Measurements from ENCODE around the gene DMBT1.
"Not testable (repeated sequence)": the region's sequence is repeated elsewhere in the genome, so short reads cannot be mapped to it uniquely, and the experiment has no call there.

Gene DMBT1

GRCh38 chr10:122586070-122586469 is 25.5 kb downstream of the DMBT1 start:
- H2BK5ac ChIP-seq (ENCODE audit: low read length); H2BK15ac ChIP-seq (ENCODE audit: low read length); H2BK12ac ChIP-seq (ENCODE audit: low read length); H3K9me3 ChIP-seq (replicated peaks in 1 of 2; ENCODE audit: control insufficient read depth in 2 of 2, insufficient read depth in 1 of 2, low read depth in 1 of 2, low read length in 2 of 2); H3K27me3 ChIP-seq (ENCODE audit: control insufficient read depth in 3 of 3, insufficient read depth in 3 of 3, low read depth in 1 of 3, low read length in 3 of 3); H3K9ac ChIP-seq (ENCODE audit: low read depth, low read length, poor library complexity); H3K4me1 ChIP-seq (ENCODE audit: control insufficient read depth in 2 of 2, insufficient read depth in 1 of 2, low read depth in 1 of 2, low read length in 2 of 2); DNase-seq (ENCODE audit: low spot score); H4K91ac ChIP-seq (ENCODE audit: low read depth, low read length, poor library complexity); H3K23ac ChIP-seq (ENCODE audit: low read depth, low read length, poor library complexity); H2BK120ac ChIP-seq (ENCODE audit: low read depth, low read length); H3K14ac ChIP-seq (ENCODE audit: low read length); H3K36me3 ChIP-seq (replicated peaks in 1 of 2; ENCODE audit: control insufficient read depth in 2 of 2, insufficient read depth in 2 of 2, low read length in 2 of 2); H3K4me2 ChIP-seq (ENCODE audit: insufficient read depth, low read length, poor library complexity, severe bottlenecking); H4K8ac ChIP-seq (ENCODE audit: low read depth, low read length); H2AK5ac ChIP-seq (ENCODE audit: low read depth, low read length); H2AFZ ChIP-seq (ENCODE audit: low read length); H3K4ac ChIP-seq (ENCODE audit: low read length); H3K18ac ChIP-seq (ENCODE audit: low read length); H3K27ac ChIP-seq (replicated peaks; ENCODE audit: low read length); H3K4me3 ChIP-seq (ENCODE audit: low read length in 2 of 2); H3K79me1 ChIP-seq (ENCODE audit: low read depth, low read length): not testable (repeated sequence)
- WGBS, 2 donors (ENCODE audit: extremely low coverage in 2 of 2, insufficient read length in 2 of 2, insufficient replicate concordance in 1 of 2), result no CpG with 5 or more reads among the region's 7 CpGs

- Histone ChIP-seq H3K4me3 (ENCODE audit: low read length in 2 of 2) (no peak overlapping the region), H3K9me3 (replicated peaks in 1 of 2; ENCODE audit: control insufficient read depth in 2 of 2, insufficient read depth in 1 of 2, low read depth in 1 of 2, low read length in 2 of 2) (peaks cover 0 to 1% of the 10 kb centered on the region in 2 donors), H2BK15ac (ENCODE audit: low read length) (no peak overlapping the region), H3K27ac (replicated peaks; ENCODE audit: low read length) (no peak overlapping the region), H2BK120ac (ENCODE audit: low read depth, low read length) (no peak overlapping the region), H3K18ac (ENCODE audit: low read length) (no peak overlapping the region), H3K36me3 (replicated peaks in 1 of 2; ENCODE audit: control insufficient read depth in 2 of 2, insufficient read depth in 2 of 2, low read length in 2 of 2) (peaks cover 0 to 2% of the 10 kb centered on the region in 2 donors), H3K4ac (ENCODE audit: low read length) (no peak overlapping the region), H3K9ac (ENCODE audit: low read depth, low read length, poor library complexity) (no peak overlapping the region), H2BK5ac (ENCODE audit: low read length) (no peak overlapping the region), H3K27me3 (ENCODE audit: control insufficient read depth in 3 of 3, insufficient read depth in 3 of 3, low read depth in 1 of 3, low read length in 3 of 3) (peaks cover 0 to 13% (median 0%) of the 10 kb centered on the region in 3 experiments), H2BK12ac (ENCODE audit: low read length) (no peak overlapping the region), H3K79me1 (ENCODE audit: low read depth, low read length) (no peaks in the 10 kb centered on the region), H4K91ac (ENCODE audit: low read depth, low read length, poor library complexity) (no peak overlapping the region), H2AK5ac (ENCODE audit: low read depth, low read length) (no peak overlapping the region), H2AFZ (ENCODE audit: low read length) (no peak overlapping the region), H3K4me2 (ENCODE audit: insufficient read depth, low read length, poor library complexity, severe bottlenecking) (no peak overlapping the region), H3K14ac (ENCODE audit: low read length) (no peak overlapping the region), H3K23ac (ENCODE audit: low read depth, low read length, poor library complexity) (no peak overlapping the region), H4K8ac (ENCODE audit: low read depth, low read length) (no peak overlapping the region), H3K4me1 (ENCODE audit: control insufficient read depth in 2 of 2, insufficient read depth in 1 of 2, low read depth in 1 of 2, low read length in 2 of 2) (peaks cover 0 to 4% of the 10 kb centered on the region in 2 donors)
- no CpG with 5 or more reads among the region's 6 CpGs for WGBS, 2 donors (ENCODE audit: extremely low coverage in 2 of 2, insufficient read length in 2 of 2, insufficient replicate concordance in 1 of 2)
- DNase-seq (ENCODE audit: low spot score), result no peak
These were observed 26.7 kb downstream of the DMBT1 start for GRCh38 chr10:122587098-122587760.

- Histone ChIP-seq H2BK5ac (ENCODE audit: low read length) (peak overlapping the region; percentile 59), H2AK5ac (ENCODE audit: low read depth, low read length) (no peak overlapping the region), H3K4me2 (ENCODE audit: insufficient read depth, low read length, poor library complexity, severe bottlenecking) (no peak overlapping the region), H3K9ac (ENCODE audit: low read depth, low read length, poor library complexity) (peak overlapping the region; percentile 12), H3K4me1 (ENCODE audit: control insufficient read depth in 2 of 2, insufficient read depth in 1 of 2, low read depth in 1 of 2, low read length in 2 of 2) (peaks cover 0 to 4% of the 10 kb centered on the region in 2 donors), H3K27me3 (ENCODE audit: control insufficient read depth in 3 of 3, insufficient read depth in 3 of 3, low read depth in 1 of 3, low read length in 3 of 3) (peaks cover 0 to 13% (median 0%) of the 10 kb centered on the region in 3 experiments), H4K8ac (ENCODE audit: low read depth, low read length) (no peak overlapping the region), H3K36me3 (replicated peaks in 1 of 2; ENCODE audit: control insufficient read depth in 2 of 2, insufficient read depth in 2 of 2, low read length in 2 of 2) (peaks cover 0 to 2% of the 10 kb centered on the region in 2 donors), H2AFZ (ENCODE audit: low read length) (no peak overlapping the region), H3K9me3 (replicated peaks in 1 of 2; ENCODE audit: control insufficient read depth in 2 of 2, insufficient read depth in 1 of 2, low read depth in 1 of 2, low read length in 2 of 2) (peaks cover 0 to 1% of the 10 kb centered on the region in 2 donors), H3K4me3 (ENCODE audit: low read length in 2 of 2) (no peak overlapping the region), H2BK12ac (ENCODE audit: low read length) (no peak overlapping the region), H3K14ac (ENCODE audit: low read length) (peak overlapping the region; percentile 5), H3K4ac (ENCODE audit: low read length) (no peak overlapping the region), H3K27ac (replicated peaks; ENCODE audit: low read length) (no peak overlapping the region), H2BK120ac (ENCODE audit: low read depth, low read length) (no peak overlapping the region), H3K79me1 (ENCODE audit: low read depth, low read length) (no peaks in the 10 kb centered on the region), H2BK15ac (ENCODE audit: low read length) (no peak overlapping the region), H3K18ac (ENCODE audit: low read length) (peak overlapping the region; percentile 61), H4K91ac (ENCODE audit: low read depth, low read length, poor library complexity) (no peak overlapping the region), H3K23ac (ENCODE audit: low read depth, low read length, poor library complexity) (no peak overlapping the region)
- DNase-seq (ENCODE audit: low spot score), result no peak
- no CpG with 5 or more reads among the region's 3 CpGs for WGBS, 2 donors (ENCODE audit: extremely low coverage in 2 of 2, insufficient read length in 2 of 2, insufficient replicate concordance in 1 of 2)
These were observed 27.8 kb downstream of the DMBT1 start for GRCh38 chr10:122588381-122588780.

GRCh38 chr10:122590153-122590552 is 29.6 kb downstream of the DMBT1 start:
- H3K4me3 ChIP-seq (ENCODE audit: low read length in 2 of 2), result no peak overlapping the region
- no peak overlapping the region for H3K4me2 ChIP-seq (ENCODE audit: insufficient read depth, low read length, poor library complexity, severe bottlenecking)
- H3K4ac ChIP-seq (ENCODE audit: low read length), result no peak overlapping the region
- H2BK5ac ChIP-seq (ENCODE audit: low read length), result no peak overlapping the region
- no peak overlapping the region for H2BK120ac ChIP-seq (ENCODE audit: low read depth, low read length)
- DNase-seq (ENCODE audit: low spot score), result no peak
- H4K91ac ChIP-seq (ENCODE audit: low read depth, low read length, poor library complexity), result no peak overlapping the region
- H3K18ac ChIP-seq (ENCODE audit: low read length), result no peak overlapping the region
- no peaks in the 10 kb centered on the region for H3K79me1 ChIP-seq (ENCODE audit: low read depth, low read length)
- peaks cover 0 to 13% (median 0%) of the 10 kb centered on the region in 3 experiments for H3K27me3 ChIP-seq (ENCODE audit: control insufficient read depth in 3 of 3, insufficient read depth in 3 of 3, low read depth in 1 of 3, low read length in 3 of 3)
- WGBS, 2 donors (ENCODE audit: extremely low coverage in 2 of 2, insufficient read length in 2 of 2, insufficient replicate concordance in 1 of 2), result no CpG with 5 or more reads among the region's 3 CpGs
- H3K9ac ChIP-seq (ENCODE audit: low read depth, low read length, poor library complexity), result no peak overlapping the region
- H3K23ac ChIP-seq (ENCODE audit: low read depth, low read length, poor library complexity), result no peak overlapping the region
- H3K36me3 ChIP-seq (replicated peaks in 1 of 2; ENCODE audit: control insufficient read depth in 2 of 2, insufficient read depth in 2 of 2, low read length in 2 of 2), result peaks cover 0 to 2% of the 10 kb centered on the region in 2 donors
- H2BK12ac ChIP-seq (ENCODE audit: low read length), result no peak overlapping the region
- H3K27ac ChIP-seq (replicated peaks; ENCODE audit: low read length), result no peak overlapping the region
- H3K4me1 ChIP-seq (ENCODE audit: control insufficient read depth in 2 of 2, insufficient read depth in 1 of 2, low read depth in 1 of 2, low read length in 2 of 2), result peaks cover 0 to 4% of the 10 kb centered on the region in 2 donors
- no peak overlapping the region for H4K8ac ChIP-seq (ENCODE audit: low read depth, low read length)
- H2AFZ ChIP-seq (ENCODE audit: low read length), result no peak overlapping the region
- H3K9me3 ChIP-seq (replicated peaks in 1 of 2; ENCODE audit: control insufficient read depth in 2 of 2, insufficient read depth in 1 of 2, low read depth in 1 of 2, low read length in 2 of 2), result peaks cover 0 to 1% of the 10 kb centered on the region in 2 donors
- no peak overlapping the region for H2AK5ac ChIP-seq (ENCODE audit: low read depth, low read length)
- no peak overlapping the region for H3K14ac ChIP-seq (ENCODE audit: low read length)
- H2BK15ac ChIP-seq (ENCODE audit: low read length), result no peak overlapping the region
